ENCODE results near the gene MECP2. TPM values are rescaled to one million over a fixed set of nuclear protein-coding genes. Genes with fewer than 3 reads are reported as not detected.

The MECP2 gene
- total RNA-seq, 1 donor from 2014 or later, result 43.7 TPM

DNA sequence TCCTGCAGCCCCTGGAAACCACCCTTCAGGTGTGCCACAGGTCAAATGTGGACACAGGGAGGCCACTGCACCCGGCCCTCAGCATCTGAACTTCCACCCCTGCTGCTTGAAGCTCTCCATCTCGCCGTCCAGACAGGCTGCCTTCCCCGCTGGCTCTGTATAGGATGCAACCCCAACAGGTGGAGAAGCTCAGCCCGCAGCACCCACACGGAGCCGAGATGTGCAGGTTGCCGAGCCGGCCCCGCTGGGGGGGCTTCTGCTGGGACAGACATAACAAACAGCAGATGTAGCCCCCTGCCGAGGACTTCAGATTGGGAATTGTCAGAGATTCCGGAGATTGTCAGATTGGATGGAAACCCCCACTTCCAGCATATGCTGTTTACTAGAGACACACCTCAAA lies 104.4 kb downstream of the MECP2 start:
- TF ChIP-seq CTCF (IDR thresholded peaks at IDR 0.05), result no peak
- no peak for DNase-seq (ENCODE audit: extremely low spot score, unreplicated experiment)
- no peak overlapping the region for H3K27ac Mint-ChIP-seq (ENCODE audit: unreplicated experiment)
- H3K4me3 Mint-ChIP-seq (ENCODE audit: unreplicated experiment), result no peak overlapping the region
- H3K27me3 Mint-ChIP-seq (ENCODE audit: unreplicated experiment), result peaks cover 3% of the 10 kb centered on the region
- no peaks in the 10 kb centered on the region for H3K9me3 Mint-ChIP-seq (ENCODE audit: unreplicated experiment)
- no peaks in the 10 kb centered on the region for H3K36me3 Mint-ChIP-seq (ENCODE audit: unreplicated experiment)
- H3K4me1 Mint-ChIP-seq (ENCODE audit: unreplicated experiment), result no peaks in the 10 kb centered on the region

DNA sequence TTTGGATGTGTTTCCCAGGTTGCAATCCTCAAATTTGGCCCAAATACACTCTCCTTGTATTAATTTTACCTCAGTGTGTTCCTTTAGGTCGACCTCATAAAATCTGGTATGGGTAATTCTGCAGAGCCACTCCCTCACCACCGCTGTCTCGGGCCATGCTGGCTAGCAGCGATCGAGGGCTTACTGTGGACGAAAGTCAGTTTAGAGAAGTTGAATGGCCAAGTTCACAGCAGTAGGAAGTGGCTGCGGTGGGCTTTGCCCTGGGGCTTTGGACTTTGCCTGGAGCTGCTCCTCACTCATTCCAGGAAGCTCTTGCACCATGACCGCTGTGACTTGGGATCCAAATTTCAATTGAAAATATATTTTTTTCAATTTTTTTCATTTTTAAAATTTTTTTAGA lies 105.3 kb downstream of the MECP2 start:
- no peak for TF ChIP-seq CTCF (IDR thresholded peaks at IDR 0.05)
- H3K9me3 Mint-ChIP-seq (ENCODE audit: unreplicated experiment), result no peaks in the 10 kb centered on the region
- no peaks in the 10 kb centered on the region for H3K36me3 Mint-ChIP-seq (ENCODE audit: unreplicated experiment)
- no peak overlapping the region for H3K27ac Mint-ChIP-seq (ENCODE audit: unreplicated experiment)
- H3K4me3 Mint-ChIP-seq (ENCODE audit: unreplicated experiment), result no peak overlapping the region
- no peak for DNase-seq (ENCODE audit: extremely low spot score, unreplicated experiment)
- H3K27me3 Mint-ChIP-seq (ENCODE audit: unreplicated experiment), result peaks cover 3% of the 10 kb centered on the region
- H3K4me1 Mint-ChIP-seq (ENCODE audit: unreplicated experiment), result no peaks in the 10 kb centered on the region

GRCh38 chrX:153991013-153991580 lies 106.4 kb downstream of the MECP2 start:
- no peak overlapping the region for H3K27ac Mint-ChIP-seq (ENCODE audit: unreplicated experiment)
- DNase-seq (ENCODE audit: extremely low spot score, unreplicated experiment), result no peak
- no peak for TF ChIP-seq CTCF (IDR thresholded peaks at IDR 0.05)
- H3K4me1 Mint-ChIP-seq (ENCODE audit: unreplicated experiment), result peaks cover under 1% of the 10 kb centered on the region
- no peaks in the 10 kb centered on the region for H3K36me3 Mint-ChIP-seq (ENCODE audit: unreplicated experiment)
- H3K9me3 Mint-ChIP-seq (ENCODE audit: unreplicated experiment), result no peaks in the 10 kb centered on the region
- H3K4me3 Mint-ChIP-seq (ENCODE audit: unreplicated experiment), result no peak overlapping the region
- H3K27me3 Mint-ChIP-seq (ENCODE audit: unreplicated experiment), result no peaks in the 10 kb centered on the region

DNA sequence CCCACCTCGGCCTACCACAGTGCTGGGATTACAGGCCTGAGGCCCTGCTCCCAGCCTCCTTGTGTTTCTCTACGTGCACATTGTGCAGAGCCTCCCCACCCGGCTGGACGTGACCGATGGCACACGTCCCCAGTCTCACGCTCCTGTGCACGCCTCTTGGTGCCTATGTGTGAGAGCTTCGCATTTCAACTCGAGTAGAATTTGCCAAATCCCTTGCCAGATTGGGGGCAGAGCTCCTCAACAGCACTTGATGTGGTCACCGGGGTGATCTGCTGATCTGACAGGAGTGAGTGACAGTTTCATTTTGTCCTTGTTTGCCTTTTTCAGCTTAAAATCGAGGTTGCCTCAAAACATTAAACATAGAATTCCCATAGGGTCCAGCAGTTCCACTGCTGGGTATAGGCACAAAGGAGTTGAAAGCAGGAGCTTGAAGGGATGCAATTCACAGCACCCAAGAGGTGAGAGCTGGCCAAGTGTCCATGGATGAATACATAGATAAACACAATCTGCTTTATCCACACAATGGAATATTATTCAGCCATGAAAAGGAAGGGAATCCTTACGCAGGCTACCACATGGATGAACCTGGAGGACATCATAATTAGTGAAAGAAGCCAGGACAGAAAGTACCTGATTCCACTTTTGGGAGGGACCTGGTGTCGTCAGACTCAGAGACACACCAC lies 107.4 kb downstream of the MECP2 start:
- Mint-ChIP-seq H3K9me3 (ENCODE audit: unreplicated experiment) (no peaks in the 10 kb centered on the region), H3K4me3 (ENCODE audit: unreplicated experiment) (no peak overlapping the region), H3K27me3 (ENCODE audit: unreplicated experiment) (no peaks in the 10 kb centered on the region), H3K4me1 (ENCODE audit: unreplicated experiment) (peaks cover 10% of the 10 kb centered on the region), H3K27ac (ENCODE audit: unreplicated experiment) (no peak overlapping the region), H3K36me3 (ENCODE audit: unreplicated experiment) (no peaks in the 10 kb centered on the region)
- TF ChIP-seq CTCF (IDR thresholded peaks at IDR 0.05), result no peak
- no peak for DNase-seq (ENCODE audit: extremely low spot score, unreplicated experiment)

- no peak overlapping the region for H3K4me3 Mint-ChIP-seq (ENCODE audit: unreplicated experiment)
- no peak for DNase-seq (ENCODE audit: extremely low spot score, unreplicated experiment)
- peaks cover 16% of the 10 kb centered on the region for H3K4me1 Mint-ChIP-seq (ENCODE audit: unreplicated experiment)
- TF ChIP-seq CTCF (IDR thresholded peaks at IDR 0.05), result no peak
- H3K36me3 Mint-ChIP-seq (ENCODE audit: unreplicated experiment), result no peaks in the 10 kb centered on the region
- H3K27me3 Mint-ChIP-seq (ENCODE audit: unreplicated experiment), result no peaks in the 10 kb centered on the region
- no peak overlapping the region for H3K27ac Mint-ChIP-seq (ENCODE audit: unreplicated experiment)
- H3K9me3 Mint-ChIP-seq (ENCODE audit: unreplicated experiment), result no peaks in the 10 kb centered on the region
Measured at GRCh38 chrX:153988493-153988892, 109.0 kb downstream of the MECP2 start.
